SK-N-SH treated with all-trans-retinoic acid at 6 μM for 48 hours (cell line): ENCODE data around the gene CCDC159.

Experiments
- ATAC-seq: fragments of 200-7000 bp; cut with Tn5 transposase; 3 replicates; pipeline ENCODE4 v1.9.1; 2020; ENCODE audit warnings: mild to moderate bottlenecking, moderate library complexity
- ARNTL ChIP-seq: fragments of 450-650 bp; formaldehyde crosslinking; IDR thresholded peaks from 2 replicates; pipeline ENCODE4 v1.5.0; 2020; ENCODE audit warnings: low read depth, mild to moderate bottlenecking, moderate library complexity, borderline replicate concordance
- BACH2 ChIP-seq: fragments of 250-450 bp; sonication (Bioruptor Pico); IDR thresholded peaks from 2 replicates; pipeline ENCODE4 v1.9.0; 2021; ENCODE audit warnings: mild to moderate bottlenecking, borderline replicate concordance
- CREB5 ChIP-seq: fragments of 250-450 bp; sonication (Bioruptor Pico); IDR thresholded peaks from 2 replicates; pipeline ENCODE4 v1.5.1; 2020; ENCODE audit warnings: low read depth, mild to moderate bottlenecking, moderate library complexity
- CSDC2 ChIP-seq: fragments of 250-450 bp; sonication (Bioruptor Pico); IDR thresholded peaks from 2 replicates; pipeline ENCODE4 v1.5.0; 2020; ENCODE audit warnings: mild to moderate bottlenecking, moderate library complexity
- GLIS3 ChIP-seq: fragments of 250-450 bp; sonication (Bioruptor Pico); IDR thresholded peaks from 2 replicates; pipeline ENCODE4 v1.5.0; 2020; ENCODE audit warnings: mild to moderate bottlenecking, moderate library complexity
- ISL1 ChIP-seq: fragments of 250-450 bp; sonication (Bioruptor Pico); IDR thresholded peaks from 2 replicates; pipeline ENCODE4 v2.1.2; 2022; ENCODE audit warnings: mild to moderate bottlenecking, moderate library complexity
- OSR1 ChIP-seq: fragments of 250-450 bp; sonication (Bioruptor Pico); IDR thresholded peaks from 2 replicates; pipeline ENCODE4 v1.8.0; 2022; ENCODE audit warnings: moderate library complexity, mild to moderate bottlenecking, inconsistent platforms
- PPARA ChIP-seq: fragments of 250-450 bp; sonication (Bioruptor Pico); IDR thresholded peaks from 2 replicates; pipeline ENCODE4 v1.5.0; 2020; ENCODE audit warnings: mild to moderate bottlenecking, borderline replicate concordance
- SNAI2 ChIP-seq: fragments of 250-450 bp; sonication (Bioruptor Pico); IDR thresholded peaks from 2 replicates; pipeline ENCODE4 v1.5.0; 2020; ENCODE audit warnings: mild to moderate bottlenecking, moderate library complexity
- TCF4 ChIP-seq: fragments of 250-450 bp; sonication (Bioruptor Pico); IDR thresholded peaks from 2 replicates; pipeline ENCODE4 v1.8.0; 2021; ENCODE audit warnings: mild to moderate bottlenecking, moderate library complexity, borderline replicate concordance
- TOX ChIP-seq: fragments of 250-450 bp; sonication (Bioruptor Pico); IDR thresholded peaks from 2 replicates; pipeline ENCODE4 v1.8.0; 2021; ENCODE audit warnings: mild to moderate bottlenecking, moderate library complexity, borderline replicate concordance
- ZC3H10 ChIP-seq: fragments of 250-450 bp; sonication (Bioruptor Pico); IDR thresholded peaks from 2 replicates; pipeline ENCODE4 v1.5.1; 2021; ENCODE audit warnings: mild to moderate bottlenecking, moderate library complexity
- ZFP3 ChIP-seq: fragments of 250-450 bp; sonication (Bioruptor Pico); IDR thresholded peaks from 2 replicates; pipeline ENCODE4 v1.5.0; 2020; ENCODE audit warnings: mild to moderate bottlenecking, moderate library complexity
- ZFP30 ChIP-seq: fragments of 450-650 bp; formaldehyde crosslinking; IDR thresholded peaks from 2 replicates; pipeline ENCODE4 v1.5.0; 2022; ENCODE audit warnings: mild to moderate bottlenecking, moderate library complexity
- ZNF565 ChIP-seq: fragments of 450-650 bp; formaldehyde crosslinking; conservative IDR thresholded peaks from 2 replicates; pipeline ENCODE4 v1.5.0; 2020; ENCODE audit warnings: low read depth, mild to moderate bottlenecking, moderate library complexity
- ZNF70 ChIP-seq: fragments of 450-650 bp; formaldehyde crosslinking; IDR thresholded peaks from 2 replicates; pipeline ENCODE4 v1.5.0; 2020; ENCODE audit warnings: mild to moderate bottlenecking, moderate library complexity
- ZNF8 ChIP-seq: fragments of 450-650 bp; formaldehyde crosslinking; IDR thresholded peaks from 2 replicates; pipeline ENCODE4 v1.5.0; 2020; ENCODE audit warnings: mild to moderate bottlenecking, moderate library complexity
- TF ChIP-seq, protein P1 (sequence below): fragments of 250-450 bp; sonication (Bioruptor Pico); IDR thresholded peaks from 2 replicates; pipeline ENCODE4 v1.8.0; 2020; ENCODE audit warnings: mild to moderate bottlenecking, moderate library complexity, borderline replicate concordance
- TF ChIP-seq, protein P2 (sequence below): fragments of 250-450 bp; sonication (Bioruptor Pico); IDR thresholded peaks from 2 replicates; pipeline ENCODE4 v1.5.1; 2021; ENCODE audit warnings: mild to moderate bottlenecking, moderate library complexity
- TF ChIP-seq, protein P3 (sequence below): fragments of 250-450 bp; sonication (Bioruptor Pico); IDR thresholded peaks from 2 replicates; pipeline ENCODE4 v1.5.0; 2020; ENCODE audit warnings: mild to moderate bottlenecking, moderate library complexity

Gene CCDC159

DNA sequence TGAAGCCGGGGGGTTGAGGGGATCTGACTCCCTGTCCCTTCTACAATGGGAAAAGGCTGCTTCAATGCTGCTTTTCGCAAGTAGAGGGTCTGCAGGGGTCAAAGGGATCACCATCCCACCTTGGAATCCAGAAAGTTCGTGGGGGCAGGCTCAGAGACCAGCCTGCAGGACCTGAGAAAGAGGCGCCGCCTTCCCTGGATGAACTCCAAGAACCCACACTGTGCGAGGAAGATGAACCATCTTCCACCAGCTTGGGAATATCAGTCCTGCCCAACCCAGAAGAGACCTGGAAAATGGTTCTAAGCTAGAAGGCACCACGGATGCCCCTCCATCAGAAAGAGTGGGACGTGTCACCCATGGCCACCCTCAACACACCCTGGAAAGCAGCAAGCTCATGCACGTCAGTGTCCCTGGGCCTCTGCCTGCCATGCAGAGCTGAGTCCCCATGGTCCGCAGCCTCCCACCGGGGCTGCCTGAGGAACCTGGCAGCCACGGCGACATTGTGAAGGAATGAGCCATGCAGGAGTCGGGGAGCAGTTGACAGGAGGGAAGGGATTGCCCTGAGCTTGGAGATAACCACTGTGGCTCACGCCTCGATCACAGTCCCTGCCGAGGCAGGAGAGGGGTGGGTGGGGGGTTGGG lies 21.4 kb upstream of the CCDC159 start (continued):
- TF ChIP-seq, protein P1, sequence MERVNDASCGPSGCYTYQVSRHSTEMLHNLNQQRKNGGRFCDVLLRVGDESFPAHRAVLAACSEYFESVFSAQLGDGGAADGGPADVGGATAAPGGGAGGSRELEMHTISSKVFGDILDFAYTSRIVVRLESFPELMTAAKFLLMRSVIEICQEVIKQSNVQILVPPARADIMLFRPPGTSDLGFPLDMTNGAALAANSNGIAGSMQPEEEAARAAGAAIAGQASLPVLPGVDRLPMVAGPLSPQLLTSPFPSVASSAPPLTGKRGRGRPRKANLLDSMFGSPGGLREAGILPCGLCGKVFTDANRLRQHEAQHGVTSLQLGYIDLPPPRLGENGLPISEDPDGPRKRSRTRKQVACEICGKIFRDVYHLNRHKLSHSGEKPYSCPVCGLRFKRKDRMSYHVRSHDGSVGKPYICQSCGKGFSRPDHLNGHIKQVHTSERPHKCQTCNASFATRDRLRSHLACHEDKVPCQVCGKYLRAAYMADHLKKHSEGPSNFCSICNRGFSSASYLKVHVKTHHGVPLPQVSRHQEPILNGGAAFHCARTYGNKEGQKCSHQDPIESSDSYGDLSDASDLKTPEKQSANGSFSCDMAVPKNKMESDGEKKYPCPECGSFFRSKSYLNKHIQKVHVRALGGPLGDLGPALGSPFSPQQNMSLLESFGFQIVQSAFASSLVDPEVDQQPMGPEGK: no peak
- TF ChIP-seq TOX (CRISPR knock-in tag) (no peak), ARNTL (no peak), ZFP30 (no peak), ZFP3 (no peak), BACH2 (CRISPR knock-in tag) (no peak), ZNF70 (CRISPR knock-in tag) (no peak), ZNF565 (CRISPR knock-in tag) (no peak)
- TF ChIP-seq, protein P2, sequence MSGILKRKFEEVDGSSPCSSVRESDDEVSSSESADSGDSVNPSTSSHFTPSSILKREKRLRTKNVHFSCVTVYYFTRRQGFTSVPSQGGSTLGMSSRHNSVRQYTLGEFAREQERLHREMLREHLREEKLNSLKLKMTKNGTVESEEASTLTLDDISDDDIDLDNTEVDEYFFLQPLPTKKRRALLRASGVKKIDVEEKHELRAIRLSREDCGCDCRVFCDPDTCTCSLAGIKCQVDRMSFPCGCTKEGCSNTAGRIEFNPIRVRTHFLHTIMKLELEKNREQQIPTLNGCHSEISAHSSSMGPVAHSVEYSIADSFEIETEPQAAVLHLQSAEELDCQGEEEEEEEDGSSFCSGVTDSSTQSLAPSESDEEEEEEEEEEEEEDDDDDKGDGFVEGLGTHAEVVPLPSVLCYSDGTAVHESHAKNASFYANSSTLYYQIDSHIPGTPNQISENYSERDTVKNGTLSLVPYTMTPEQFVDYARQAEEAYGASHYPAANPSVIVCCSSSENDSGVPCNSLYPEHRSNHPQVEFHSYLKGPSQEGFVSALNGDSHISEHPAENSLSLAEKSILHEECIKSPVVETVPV (CRISPR knock-in tag): no peak
- TF ChIP-seq, all 23 proteins: peak for 0

GRCh38 chr19:11325544-11325943 lies 20.8 kb upstream of the CCDC159 start:
- TF ChIP-seq ZNF565 (CRISPR knock-in tag) (no peak), CREB5 (no peak), ARNTL (no peak), PPARA (CRISPR knock-in tag) (no peak), OSR1 (CRISPR knock-in tag) (no peak), ZNF8 (CRISPR knock-in tag) (no peak), CSDC2 (CRISPR knock-in tag) (no peak), BACH2 (CRISPR knock-in tag) (no peak), ZFP30 (no peak), ISL1 (CRISPR knock-in tag) (no peak), ZC3H10 (CRISPR knock-in tag) (no peak), SNAI2 (CRISPR knock-in tag) (no peak), TCF4 (CRISPR knock-in tag) (no peak), GLIS3 (CRISPR knock-in tag) (no peak), ZFP3 (no peak)
- TF ChIP-seq, protein P1: no peak
- TF ChIP-seq, protein P2 (CRISPR knock-in tag): no peak
- TF ChIP-seq, protein P3, sequence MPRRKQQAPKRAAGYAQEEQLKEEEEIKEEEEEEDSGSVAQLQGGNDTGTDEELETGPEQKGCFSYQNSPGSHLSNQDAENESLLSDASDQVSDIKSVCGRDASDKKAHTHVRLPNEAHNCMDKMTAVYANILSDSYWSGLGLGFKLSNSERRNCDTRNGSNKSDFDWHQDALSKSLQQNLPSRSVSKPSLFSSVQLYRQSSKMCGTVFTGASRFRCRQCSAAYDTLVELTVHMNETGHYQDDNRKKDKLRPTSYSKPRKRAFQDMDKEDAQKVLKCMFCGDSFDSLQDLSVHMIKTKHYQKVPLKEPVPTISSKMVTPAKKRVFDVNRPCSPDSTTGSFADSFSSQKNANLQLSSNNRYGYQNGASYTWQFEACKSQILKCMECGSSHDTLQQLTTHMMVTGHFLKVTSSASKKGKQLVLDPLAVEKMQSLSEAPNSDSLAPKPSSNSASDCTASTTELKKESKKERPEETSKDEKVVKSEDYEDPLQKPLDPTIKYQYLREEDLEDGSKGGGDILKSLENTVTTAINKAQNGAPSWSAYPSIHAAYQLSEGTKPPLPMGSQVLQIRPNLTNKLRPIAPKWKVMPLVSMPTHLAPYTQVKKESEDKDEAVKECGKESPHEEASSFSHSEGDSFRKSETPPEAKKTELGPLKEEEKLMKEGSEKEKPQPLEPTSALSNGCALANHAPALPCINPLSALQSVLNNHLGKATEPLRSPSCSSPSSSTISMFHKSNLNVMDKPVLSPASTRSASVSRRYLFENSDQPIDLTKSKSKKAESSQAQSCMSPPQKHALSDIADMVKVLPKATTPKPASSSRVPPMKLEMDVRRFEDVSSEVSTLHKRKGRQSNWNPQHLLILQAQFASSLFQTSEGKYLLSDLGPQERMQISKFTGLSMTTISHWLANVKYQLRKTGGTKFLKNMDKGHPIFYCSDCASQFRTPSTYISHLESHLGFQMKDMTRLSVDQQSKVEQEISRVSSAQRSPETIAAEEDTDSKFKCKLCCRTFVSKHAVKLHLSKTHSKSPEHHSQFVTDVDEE (CRISPR knock-in tag): no peak
- ATAC-seq: no peak
